ENCODE results near the gene SQSTM1. TPM values are rescaled to one million over a fixed set of nuclear protein-coding genes. Genes with fewer than 3 reads are reported as not detected.

Gene SQSTM1
- total and polyA plus RNA-seq, 9 of the 15 experiments (the other 6 are each of a cell fraction or from before 2014, with no cell fraction given): 5.6 to 148 (median 64.0) TPM

DNA sequence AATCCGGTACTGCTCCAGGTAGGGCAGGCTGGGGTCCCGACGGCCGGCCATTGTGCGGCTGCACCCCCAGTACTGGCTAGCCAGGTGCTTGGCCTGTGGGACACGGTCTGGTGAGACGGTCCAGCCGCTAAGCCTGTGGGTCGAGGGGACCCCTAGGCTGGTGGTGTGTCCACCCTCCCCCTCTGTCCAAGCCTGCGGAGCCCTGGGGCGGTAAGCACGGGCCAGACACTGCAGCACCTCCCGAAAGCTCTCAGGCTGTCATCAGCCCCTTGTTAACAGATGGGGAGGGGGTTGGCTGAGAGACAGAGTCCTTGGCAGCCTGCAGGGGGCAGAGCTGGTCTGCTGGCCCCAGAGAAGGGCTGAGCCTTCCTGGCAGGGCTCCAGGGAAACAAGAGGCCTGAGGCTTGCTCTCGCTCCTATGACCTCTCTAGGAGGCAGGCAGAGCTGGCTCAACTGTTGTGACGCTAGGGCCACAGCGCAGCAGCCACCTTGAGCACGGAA, 49.7 kb downstream of the SQSTM1 start (continued):
- TF ChIP-seq, protein P1, sequence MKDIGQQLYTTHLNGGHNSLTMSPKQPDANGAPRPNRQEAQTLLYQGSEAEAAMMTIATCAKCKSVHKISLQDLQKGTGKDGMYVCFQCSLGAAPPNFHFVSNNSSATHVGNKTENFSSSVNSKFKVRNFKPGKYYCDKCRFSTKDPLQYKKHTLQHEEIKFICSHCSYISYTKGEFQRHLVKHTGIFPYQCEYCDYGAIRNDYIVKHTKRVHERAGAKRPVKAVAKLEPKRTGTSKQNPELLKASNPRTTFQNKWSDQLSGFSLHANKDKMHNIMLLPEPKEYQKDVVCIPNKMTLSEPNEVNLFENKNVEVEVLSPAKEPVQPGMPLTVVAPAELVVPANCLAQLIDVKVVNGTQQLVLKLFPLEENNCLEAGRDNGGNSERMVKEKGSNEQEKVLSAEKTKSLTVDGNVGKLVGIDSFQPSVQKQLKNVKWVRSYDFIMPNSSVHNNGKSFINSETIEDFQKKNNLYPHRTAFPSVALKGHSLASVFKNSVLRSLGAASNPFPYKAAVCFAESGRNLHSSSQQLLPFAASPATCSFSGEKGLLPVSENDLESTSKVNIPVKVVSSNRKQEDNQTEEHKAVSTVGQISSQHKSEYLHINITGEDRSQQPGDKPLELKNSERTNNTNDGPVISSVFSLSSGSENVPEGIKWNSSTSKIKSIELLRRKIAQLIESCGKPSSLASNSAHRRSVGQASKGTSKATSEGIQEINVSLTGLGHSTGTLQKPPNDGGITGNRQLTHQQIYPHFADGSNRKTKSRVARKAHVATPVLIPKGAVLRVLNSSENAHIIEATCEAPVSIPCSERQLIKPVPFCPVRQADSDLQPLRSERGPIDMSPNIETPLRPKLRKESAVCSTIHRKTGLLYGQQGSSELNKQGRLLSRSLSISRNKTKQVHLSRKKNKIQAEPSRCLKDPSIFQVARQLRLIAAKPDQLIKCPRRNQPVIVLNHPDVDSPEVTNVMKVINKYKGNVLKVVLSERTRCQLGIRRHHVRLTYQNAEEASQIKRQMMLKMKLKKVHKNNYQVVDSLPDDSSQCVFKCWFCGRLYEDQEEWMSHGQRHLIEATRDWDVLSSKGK (CRISPR knock-in tag; IDR thresholded peaks at IDR 0.05): no peak
- no peak for TF ChIP-seq NFXL1 (CRISPR knock-in tag; IDR thresholded peaks at IDR 0.05)
- TF ChIP-seq, protein P2, sequence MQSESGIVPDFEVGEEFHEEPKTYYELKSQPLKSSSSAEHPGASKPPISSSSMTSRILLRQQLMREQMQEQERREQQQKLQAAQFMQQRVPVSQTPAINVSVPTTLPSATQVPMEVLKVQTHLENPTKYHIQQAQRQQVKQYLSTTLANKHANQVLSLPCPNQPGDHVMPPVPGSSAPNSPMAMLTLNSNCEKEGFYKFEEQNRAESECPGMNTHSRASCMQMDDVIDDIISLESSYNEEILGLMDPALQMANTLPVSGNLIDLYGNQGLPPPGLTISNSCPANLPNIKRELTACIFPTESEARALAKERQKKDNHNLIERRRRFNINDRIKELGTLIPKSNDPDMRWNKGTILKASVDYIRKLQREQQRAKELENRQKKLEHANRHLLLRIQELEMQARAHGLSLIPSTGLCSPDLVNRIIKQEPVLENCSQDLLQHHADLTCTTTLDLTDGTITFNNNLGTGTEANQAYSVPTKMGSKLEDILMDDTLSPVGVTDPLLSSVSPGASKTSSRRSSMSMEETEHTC (IDR thresholded peaks at IDR 0.05): no peak
- TF ChIP-seq, protein P3, sequence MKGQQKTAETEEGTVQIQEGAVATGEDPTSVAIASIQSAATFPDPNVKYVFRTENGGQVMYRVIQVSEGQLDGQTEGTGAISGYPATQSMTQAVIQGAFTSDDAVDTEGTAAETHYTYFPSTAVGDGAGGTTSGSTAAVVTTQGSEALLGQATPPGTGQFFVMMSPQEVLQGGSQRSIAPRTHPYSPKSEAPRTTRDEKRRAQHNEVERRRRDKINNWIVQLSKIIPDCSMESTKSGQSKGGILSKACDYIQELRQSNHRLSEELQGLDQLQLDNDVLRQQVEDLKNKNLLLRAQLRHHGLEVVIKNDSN (CRISPR knock-in tag; IDR thresholded peaks at IDR 0.05): no peak
- TF ChIP-seq ZNF324 (CRISPR knock-in tag; IDR thresholded peaks at IDR 0.05): no peak
- TF ChIP-seq CAMTA2 (CRISPR knock-in tag; conservative IDR thresholded peaks at IDR 0.05): no peak
- TF ChIP-seq HDAC1 (IDR thresholded peaks at IDR 0.05): no peak
- peak in 1 of 2 experiments; percentile 26; a peak in 1 of 4 replicates for TF ChIP-seq RCOR1 (IDR thresholded peaks at IDR 0.05; ENCODE audit: borderline replicate concordance in 1 of 2, low read depth in 2 of 2, low read length in 2 of 2)
- TF ChIP-seq PTTG1 (tag; IDR thresholded peaks at IDR 0.05; ENCODE audit: low read depth): no peak
- no peak for TF ChIP-seq CREB1 (IDR thresholded peaks at IDR 0.05)
- TF ChIP-seq CREB1 (CRISPR knock-in tag; IDR thresholded peaks at IDR 0.05): no peak
- peak; percentile 32 to 67; a peak in 3 of 4 replicates for TF ChIP-seq RAD21 (CRISPR knock-in tag; conservative IDR thresholded peaks at IDR 0.05 in 1 of 2, IDR thresholded peaks at IDR 0.05 in 1 of 2)
- TF ChIP-seq BDP1 (IDR thresholded peaks at IDR 0.05; ENCODE audit: insufficient read depth, insufficient read length): no peak
- no peak for TF ChIP-seq TARDBP (IDR thresholded peaks at IDR 0.05)
- no peak for TF ChIP-seq HNRNPH1 (optimal IDR thresholded peaks at IDR 0.05; ENCODE audit: low read depth, low read length)
- TF ChIP-seq, protein P4, sequence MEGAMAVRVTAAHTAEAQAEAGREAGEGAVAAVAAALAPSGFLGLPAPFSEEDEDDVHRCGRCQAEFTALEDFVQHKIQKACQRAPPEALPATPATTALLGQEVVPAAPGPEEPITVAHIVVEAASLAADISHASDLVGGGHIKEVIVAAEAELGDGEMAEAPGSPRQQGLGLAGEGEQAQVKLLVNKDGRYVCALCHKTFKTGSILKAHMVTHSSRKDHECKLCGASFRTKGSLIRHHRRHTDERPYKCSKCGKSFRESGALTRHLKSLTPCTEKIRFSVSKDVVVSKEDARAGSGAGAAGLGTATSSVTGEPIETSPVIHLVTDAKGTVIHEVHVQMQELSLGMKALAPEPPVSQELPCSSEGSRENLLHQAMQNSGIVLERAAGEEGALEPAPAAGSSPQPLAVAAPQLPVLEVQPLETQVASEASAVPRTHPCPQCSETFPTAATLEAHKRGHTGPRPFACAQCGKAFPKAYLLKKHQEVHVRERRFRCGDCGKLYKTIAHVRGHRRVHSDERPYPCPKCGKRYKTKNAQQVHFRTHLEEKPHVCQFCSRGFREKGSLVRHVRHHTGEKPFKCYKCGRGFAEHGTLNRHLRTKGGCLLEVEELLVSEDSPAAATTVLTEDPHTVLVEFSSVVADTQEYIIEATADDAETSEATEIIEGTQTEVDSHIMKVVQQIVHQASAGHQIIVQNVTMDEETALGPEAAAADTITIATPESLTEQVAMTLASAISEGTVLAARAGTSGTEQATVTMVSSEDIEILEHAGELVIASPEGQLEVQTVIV (CRISPR knock-in tag; IDR thresholded peaks at IDR 0.05; ENCODE audit: borderline replicate concordance): no peak
- no peak for TF ChIP-seq HDGF (IDR thresholded peaks at IDR 0.05)
- TF ChIP-seq XRCC5 (IDR thresholded peaks at IDR 0.05; ENCODE audit: low read depth, low read length): 0 out of 2 replicates have a peak, but pooled peaks have one; percentile 36
- no peak for TF ChIP-seq BHLHE40 (IDR thresholded peaks at IDR 0.05; ENCODE audit: low read length)
- 0 out of 2 replicates have a peak, but pooled peaks have one; percentile 5 for TF ChIP-seq JUND (IDR thresholded peaks at IDR 0.05; ENCODE audit: borderline replicate concordance, low read depth, low read length)
- no peak; the same call in 2 of the 3 replicates for TF ChIP-seq JUND (tag; IDR thresholded peaks at IDR 0.05; ENCODE audit: borderline replicate concordance, low read depth, low read length)

All from K562 (cell line).